Measurements from ENCODE around the gene TOP2A.
A peak's percentile ranks its signal among the peaks of the same experiment; 100 is the strongest.

The TOP2A gene, protein sequence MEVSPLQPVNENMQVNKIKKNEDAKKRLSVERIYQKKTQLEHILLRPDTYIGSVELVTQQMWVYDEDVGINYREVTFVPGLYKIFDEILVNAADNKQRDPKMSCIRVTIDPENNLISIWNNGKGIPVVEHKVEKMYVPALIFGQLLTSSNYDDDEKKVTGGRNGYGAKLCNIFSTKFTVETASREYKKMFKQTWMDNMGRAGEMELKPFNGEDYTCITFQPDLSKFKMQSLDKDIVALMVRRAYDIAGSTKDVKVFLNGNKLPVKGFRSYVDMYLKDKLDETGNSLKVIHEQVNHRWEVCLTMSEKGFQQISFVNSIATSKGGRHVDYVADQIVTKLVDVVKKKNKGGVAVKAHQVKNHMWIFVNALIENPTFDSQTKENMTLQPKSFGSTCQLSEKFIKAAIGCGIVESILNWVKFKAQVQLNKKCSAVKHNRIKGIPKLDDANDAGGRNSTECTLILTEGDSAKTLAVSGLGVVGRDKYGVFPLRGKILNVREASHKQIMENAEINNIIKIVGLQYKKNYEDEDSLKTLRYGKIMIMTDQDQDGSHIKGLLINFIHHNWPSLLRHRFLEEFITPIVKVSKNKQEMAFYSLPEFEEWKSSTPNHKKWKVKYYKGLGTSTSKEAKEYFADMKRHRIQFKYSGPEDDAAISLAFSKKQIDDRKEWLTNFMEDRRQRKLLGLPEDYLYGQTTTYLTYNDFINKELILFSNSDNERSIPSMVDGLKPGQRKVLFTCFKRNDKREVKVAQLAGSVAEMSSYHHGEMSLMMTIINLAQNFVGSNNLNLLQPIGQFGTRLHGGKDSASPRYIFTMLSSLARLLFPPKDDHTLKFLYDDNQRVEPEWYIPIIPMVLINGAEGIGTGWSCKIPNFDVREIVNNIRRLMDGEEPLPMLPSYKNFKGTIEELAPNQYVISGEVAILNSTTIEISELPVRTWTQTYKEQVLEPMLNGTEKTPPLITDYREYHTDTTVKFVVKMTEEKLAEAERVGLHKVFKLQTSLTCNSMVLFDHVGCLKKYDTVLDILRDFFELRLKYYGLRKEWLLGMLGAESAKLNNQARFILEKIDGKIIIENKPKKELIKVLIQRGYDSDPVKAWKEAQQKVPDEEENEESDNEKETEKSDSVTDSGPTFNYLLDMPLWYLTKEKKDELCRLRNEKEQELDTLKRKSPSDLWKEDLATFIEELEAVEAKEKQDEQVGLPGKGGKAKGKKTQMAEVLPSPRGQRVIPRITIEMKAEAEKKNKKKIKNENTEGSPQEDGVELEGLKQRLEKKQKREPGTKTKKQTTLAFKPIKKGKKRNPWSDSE (N-terminal part only)

DNA sequence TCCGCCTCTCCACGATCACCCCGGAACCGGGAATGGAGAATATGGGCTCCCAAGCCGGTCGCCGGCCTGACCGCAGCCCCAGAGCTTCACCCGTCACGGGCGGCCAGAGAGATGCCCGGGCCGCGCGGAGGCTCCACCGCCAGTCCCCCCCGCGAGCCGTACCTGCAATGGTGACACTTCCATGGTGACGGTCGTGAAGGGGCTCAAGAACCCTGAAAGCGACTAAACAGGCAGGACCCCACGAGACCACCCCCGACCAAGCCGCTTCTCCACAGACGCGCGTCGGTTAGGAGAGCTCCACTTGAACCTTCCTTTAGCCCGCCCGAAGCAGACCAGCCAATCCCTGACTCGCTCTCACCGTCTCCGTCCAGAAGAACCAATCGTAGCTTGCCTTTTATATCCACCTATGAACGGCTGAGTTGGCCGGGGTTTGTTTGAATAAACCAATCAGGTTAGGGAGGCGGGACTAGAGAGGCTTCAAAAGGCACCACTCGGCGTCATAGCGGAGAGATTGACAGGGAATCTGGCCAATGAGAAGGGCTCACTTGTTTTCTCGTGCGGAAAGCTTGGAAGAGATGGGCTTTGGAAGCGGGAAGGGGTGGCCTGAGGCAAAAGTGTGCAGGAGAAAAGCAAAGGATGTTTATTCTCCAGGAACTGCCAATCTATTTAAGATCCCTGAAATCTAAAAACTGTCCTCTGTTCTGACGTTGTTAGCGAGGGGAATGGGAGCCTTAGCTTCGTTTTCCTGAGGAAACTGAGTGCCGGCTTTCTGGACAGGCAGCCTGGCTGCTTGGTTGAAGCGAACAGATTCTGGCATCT is at the start of gene TOP2A:
Gene TOP2A, minus strand, starts transcription at position 288 of the 819 bp plus-strand sequence. Its CDS starts 105 bp downstream, at position 183.
- DNase-seq (ENCODE audit: low read depth in 2 of 3, low spot score in 2 of 3), result peak; percentile 90 to 96 (median 96)

DNA sequence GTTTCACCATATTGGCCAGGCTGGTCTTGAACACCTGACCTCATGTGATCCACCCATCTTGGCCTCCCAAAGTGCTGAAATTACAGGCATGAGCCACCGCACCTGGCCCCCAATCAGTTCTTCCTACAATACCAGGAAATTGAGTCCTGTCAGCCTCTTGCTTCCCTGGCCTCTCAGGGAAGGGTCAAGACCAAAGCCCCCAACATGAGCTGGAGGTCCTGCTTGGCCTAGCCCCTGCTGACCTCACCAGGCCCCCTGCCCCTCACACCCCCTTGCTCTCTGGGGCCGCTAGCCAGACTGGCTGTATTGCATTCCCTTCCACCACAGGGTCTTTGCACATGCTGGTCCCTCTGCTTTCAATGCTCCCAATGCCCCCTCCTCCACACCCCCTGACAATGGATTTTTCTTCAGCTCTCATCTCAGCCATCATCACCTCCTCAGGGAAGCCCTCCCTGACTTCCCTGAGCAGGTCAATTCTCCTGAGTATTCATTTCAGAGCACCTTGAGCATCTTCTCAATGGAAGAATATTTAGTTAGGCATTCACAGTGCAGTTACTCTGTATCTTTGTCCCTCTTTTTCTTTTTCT is 49.7 kb upstream of the TOP2A start:
- no peak for DNase-seq (ENCODE audit: low read depth in 2 of 3, low spot score in 2 of 3)

- no peak for DNase-seq (ENCODE audit: low read depth in 2 of 3, low spot score in 2 of 3)
Observed at GRCh38 chr17:40466298-40466971, 48.7 kb upstream of the TOP2A start.

GRCh38 chr17:40464392-40464855 is 46.7 kb upstream of the TOP2A start:
- DNase-seq (ENCODE audit: low read depth in 2 of 3, low spot score in 2 of 3), result no peak

DNA sequence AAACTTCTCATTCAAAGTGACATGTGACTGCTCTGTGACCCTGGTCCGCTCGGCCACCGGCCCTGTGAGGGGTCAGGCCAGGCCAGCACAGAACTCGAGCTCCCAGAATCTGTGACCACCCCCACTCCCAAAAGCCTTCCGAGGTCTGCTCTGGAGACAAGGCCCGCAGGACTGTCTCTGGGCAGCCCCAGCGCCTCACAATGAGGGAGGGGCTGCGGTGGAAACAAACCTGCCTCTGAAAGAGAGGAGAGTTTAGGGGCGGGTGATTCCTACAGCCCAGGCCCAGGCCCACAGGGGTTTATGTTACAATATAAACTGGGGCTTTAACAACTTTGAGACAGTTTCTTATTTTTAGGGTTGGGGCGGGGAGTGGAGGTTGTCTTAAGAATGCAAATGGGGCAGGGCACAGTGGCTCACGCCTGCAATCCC is 45.4 kb upstream of the TOP2A start:
- DNase-seq (ENCODE audit: low read depth in 2 of 3, low spot score in 2 of 3), result no peak

DNA sequence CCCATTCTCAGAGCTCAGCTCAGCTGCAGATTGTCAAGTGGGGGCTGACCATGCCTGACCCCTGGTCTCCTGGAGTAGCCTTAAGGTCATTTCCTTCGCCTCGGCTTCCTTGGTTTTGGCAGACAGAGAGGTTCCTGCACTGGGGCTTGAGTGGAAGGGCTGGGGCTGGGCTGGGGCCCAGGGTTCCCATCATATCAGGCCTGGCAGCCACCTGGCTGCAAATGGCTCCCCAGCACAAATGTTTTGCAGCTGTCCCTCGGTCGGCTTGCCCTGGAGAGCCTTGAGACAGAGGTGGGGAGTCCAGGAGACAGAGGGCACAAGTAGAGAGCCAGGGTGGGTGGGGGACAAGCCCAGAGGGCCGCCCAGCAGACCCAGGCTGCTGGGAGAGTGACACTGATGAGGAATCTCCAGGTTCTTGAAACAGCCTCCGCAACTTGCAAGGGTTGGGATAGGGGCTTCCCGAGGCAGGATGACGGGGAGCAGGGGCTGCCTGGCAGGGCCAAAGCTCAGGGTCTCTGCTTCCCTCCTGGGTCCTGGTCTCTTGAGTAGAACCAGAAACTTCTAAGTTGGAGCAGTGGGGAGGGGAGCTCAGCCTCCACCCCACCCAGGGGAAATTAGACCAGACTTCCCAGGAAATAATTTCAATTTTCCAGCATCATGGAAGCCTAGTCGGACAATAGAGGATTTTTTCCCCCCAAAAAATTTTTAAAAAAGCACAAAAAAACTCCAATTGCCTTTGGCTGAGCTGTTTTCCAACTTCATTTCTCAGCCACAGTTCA is 44.8 kb upstream of the TOP2A start:
- no peak for DNase-seq (ENCODE audit: low read depth in 2 of 3, low spot score in 2 of 3)

- no peak for DNase-seq (ENCODE audit: low read depth in 2 of 3, low spot score in 2 of 3)
Observed at GRCh38 chr17:40461732-40462342, 44.1 kb upstream of the TOP2A start.

DNA sequence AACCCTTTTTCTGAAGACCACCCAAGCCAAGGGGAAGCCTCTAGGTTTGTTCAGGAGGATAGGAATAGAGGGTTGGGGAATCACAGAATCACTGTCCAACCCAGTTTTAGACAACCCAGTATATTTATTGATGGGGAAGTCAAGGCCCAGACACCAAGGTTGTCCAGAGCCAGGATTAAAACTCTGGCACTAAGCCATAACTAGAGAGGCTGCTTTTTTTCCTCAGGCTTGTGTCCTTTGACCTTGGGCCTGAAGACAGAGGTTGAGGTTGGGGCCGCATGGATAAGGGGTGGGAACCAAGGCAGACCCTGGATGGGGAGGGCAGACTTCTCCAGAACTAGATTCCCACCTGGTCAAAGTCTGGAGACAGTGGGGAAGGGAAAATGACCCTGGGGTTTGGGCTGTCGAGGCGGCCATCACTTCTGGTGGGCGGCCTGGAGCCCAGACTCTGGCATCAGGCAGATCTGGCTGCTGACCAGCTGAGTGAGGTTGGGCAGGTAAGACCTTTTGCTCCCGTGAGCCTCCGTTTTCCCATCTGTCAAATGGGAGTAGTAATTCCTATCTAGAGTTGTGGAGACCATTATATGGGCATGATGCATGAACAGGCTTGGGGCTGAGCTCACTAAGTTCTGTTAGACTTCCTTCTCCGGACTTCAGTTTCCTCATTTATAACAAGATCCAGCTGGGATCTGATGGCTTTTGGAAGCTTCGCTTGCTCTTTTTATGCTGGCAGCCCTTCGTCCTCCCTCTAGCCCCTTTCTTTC is 43.5 kb upstream of the TOP2A start:
- DNase-seq (ENCODE audit: low read depth in 2 of 3, low spot score in 2 of 3), result no peak

DNA sequence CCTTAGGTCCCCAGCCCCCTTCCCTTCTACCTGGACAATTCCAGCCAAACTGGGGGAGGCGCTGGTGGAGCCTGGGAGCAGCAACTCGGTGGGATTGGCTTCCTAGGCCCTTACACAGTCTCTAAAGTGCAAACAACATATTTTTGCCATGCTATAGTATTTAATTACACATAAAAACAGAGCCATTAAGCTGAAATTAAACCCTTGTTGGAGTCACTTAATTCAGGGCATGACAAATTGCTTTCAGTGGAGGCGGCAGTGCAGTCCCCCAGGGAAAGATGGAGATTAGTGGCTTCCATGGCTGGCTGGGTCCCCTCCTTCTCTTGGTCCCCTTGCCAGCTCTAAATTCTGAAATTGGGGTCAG is 42.9 kb upstream of the TOP2A start:
- DNase-seq (ENCODE audit: low read depth in 2 of 3, low spot score in 2 of 3), result no peak

DNA sequence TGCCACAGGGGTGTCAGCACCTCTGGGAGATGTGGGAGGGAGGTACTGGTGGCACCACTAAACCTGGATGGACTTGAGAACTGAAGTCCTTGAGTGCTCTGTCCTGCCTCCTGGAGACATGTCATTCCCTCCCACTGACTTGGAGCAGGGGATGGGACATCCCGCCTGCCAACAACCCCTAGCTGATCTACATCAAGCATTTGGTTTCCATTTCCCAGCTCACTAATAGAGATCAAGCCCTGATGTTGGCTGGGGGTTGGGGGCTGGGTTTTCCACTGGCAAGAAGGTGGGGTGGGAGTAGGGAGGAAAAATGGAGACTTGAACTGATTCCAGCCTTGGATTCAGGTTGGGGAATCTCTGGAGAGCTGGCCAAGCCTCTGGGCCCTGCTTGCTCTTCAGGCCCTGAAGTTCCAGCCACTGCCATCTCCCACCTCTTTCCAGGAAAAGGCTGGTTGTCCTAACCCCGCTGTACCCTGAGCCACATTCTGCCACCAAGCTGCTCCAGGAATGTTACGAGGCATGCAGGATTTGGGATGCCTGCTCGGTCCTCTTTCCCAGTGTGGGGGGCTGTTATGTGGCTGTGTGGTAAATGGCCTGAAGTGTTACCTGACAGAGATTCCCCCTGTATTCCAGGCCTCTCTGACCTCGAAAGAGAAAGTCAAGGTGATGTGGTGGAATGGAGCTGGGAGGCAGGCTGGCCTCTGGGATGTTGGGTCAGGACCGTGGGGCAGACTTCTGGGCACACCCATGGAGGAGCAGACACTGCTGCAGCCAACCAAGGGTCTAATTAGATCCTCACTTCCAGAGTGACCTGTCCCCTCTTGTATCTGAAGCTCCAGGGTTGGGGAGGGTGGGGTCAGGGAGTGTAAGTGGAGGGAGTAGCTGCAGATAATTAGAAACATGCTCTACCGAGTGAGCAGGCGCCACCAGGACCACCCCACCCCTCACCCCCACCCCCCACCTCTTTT is 42.2 kb upstream of the TOP2A start:
- DNase-seq (ENCODE audit: low read depth in 2 of 3, low spot score in 2 of 3), result no peak

DNA sequence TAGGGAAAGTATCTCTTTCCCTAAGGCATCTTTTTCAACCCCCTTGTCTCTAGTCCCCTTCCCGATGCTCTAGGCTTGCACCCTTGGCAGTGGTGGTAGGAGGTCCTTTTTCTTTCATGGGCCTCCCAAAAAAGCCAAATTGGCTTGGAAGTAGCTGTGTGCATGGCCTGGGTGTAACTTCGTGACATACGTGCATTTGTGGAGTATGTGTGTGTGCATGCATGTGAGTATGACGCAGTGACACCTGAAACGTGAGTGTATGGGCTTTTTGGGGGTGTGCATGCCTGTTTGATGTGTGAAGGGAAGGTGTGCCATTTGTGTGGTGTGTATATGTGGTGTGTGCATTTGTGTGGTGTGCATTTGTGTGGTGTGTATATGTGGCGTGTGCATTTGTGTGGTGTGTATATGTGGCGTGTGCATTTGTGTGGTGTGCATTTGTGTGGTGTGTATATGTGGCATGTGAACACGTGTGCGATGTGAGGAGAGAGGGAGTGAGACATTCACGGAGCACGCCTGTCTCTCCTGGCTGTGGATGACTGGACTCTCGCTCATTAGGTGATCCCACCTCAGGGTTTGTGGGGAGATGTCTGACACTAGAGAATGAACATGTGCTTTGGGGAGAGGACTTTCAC is 41.3 kb upstream of the TOP2A start:
- DNase-seq (ENCODE audit: low read depth in 2 of 3, low spot score in 2 of 3), result no peak

GRCh38 chr17:40457964-40458791 is 40.5 kb upstream of the TOP2A start:
- DNase-seq (ENCODE audit: low read depth in 2 of 3, low spot score in 2 of 3), result no peak

DNA sequence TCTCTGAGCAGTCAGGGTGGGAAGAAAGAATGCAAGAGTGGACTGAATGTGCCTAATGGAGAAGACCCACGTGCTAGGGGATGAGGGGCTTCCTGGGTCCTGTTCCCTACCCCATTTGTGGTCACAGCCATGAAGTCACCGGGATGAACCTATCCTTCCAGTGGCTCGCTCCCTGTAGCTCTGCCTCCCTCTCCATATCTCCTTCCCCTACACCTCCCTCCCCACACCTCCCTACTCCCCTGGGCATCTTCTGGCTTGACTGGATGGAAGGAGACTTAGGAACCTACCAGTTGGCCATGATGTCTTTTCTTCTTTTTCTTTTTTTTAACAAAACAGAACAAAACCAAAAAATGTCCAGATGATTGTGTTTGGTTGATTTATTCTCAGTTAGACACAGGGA is 39.7 kb upstream of the TOP2A start:
- no peak for DNase-seq (ENCODE audit: low read depth in 2 of 3, low spot score in 2 of 3)

- DNase-seq (ENCODE audit: low read depth in 2 of 3, low spot score in 2 of 3), result no peak
Observed at GRCh38 chr17:40456396-40456951, 38.8 kb upstream of the TOP2A start.

GRCh38 chr17:40454613-40454995 is 36.9 kb upstream of the TOP2A start:
- DNase-seq (ENCODE audit: low read depth in 2 of 3, low spot score in 2 of 3), result no peak

Data from activated CD8-positive, alpha-beta memory T cell treated with anti-CD3 and anti-CD28 coated beads for 48 hours (primary cell).